ENCODE data around the gene ANKRD63.

- TF ChIP-seq YY1 (IDR thresholded peaks at IDR 0.05; ENCODE audit: low read depth) (no peak), REST (IDR thresholded peaks at IDR 0.05; ENCODE audit: low read depth) (no peak), RAD21 (IDR thresholded peaks at IDR 0.05; ENCODE audit: low read depth) (no peak), EP300 (IDR thresholded peaks at IDR 0.05; ENCODE audit: borderline replicate concordance) (no peak)
These were observed 17.9 kb upstream of the ANKRD63 start for GRCh38 chr15:40300771-40301170.

All from Ishikawa (cell line).